ENCODE measurements around the gene NUTM1. TPM values are rescaled to one million over a fixed set of nuclear protein-coding genes. Genes with fewer than 3 reads are reported as not detected.

NUTM1 gene
- total RNA-seq, 1 experiment from 2014 or later, result 0.07 TPM

DNA sequence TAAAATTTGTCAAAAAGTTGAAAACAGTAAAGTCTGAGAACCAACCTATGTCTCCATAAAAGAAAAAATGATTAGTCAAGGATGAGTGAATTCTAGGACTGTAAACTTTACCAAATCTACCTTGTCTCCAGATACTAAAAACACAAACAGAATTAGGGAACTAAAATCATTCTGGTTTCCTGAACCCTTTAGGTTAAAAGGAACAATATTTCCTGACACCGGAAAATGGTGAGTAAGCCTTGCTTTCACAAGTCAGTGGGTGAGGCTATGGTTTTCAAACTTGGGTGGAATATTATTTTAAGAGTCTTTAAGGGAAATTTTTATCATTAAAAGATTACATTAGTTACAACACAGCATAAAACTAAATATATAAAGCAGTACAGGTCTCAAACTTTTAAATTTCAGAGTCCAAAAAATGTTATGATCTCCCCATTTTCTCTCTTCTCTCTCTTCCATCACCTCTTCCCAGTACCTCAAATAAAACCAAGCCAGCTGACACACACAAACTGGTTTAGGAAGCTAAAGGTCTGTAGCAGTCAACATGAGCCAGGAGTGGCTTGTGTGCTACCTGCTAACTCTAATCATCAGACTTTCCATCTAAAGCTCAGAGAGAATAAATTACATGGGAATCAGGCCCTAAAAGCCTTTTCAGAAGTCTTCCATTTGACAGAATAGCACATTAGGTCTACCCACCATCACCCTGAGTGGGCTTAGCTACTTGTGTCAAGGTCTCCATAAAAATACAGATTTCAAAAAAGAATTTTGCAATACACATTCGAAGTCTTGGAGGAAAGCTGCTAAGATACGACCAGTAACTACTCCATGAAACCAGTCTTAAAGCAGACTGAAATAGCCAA lies 7.7 kb upstream of the NUTM1 start:
- Histone ChIP-seq H3K4me3 (replicated peaks in 1 of 2; ENCODE audit: low read depth in 1 of 2, low read length in 2 of 2) (no peak overlapping the region), H2AFZ (ENCODE audit: low read depth, low read length, poor library complexity, severe bottlenecking) (no peak overlapping the region), H3K79me2 (ENCODE audit: insufficient read depth, low read length) (peaks cover 17% of the 10 kb centered on the region), H3K27me3 (ENCODE audit: insufficient read depth, low read length) (no peaks in the 10 kb centered on the region), H3K36me3 (ENCODE audit: control insufficient read depth in 1 of 2, insufficient read depth in 2 of 2, low read length in 2 of 2) (peaks cover 14 to 17% of the 10 kb centered on the region in 2 experiments), H3K9me2 (ENCODE audit: insufficient read depth) (no peaks in the 10 kb centered on the region), H3K9ac (ENCODE audit: low read length) (no peak overlapping the region), H3K4me2 (ENCODE audit: low read length) (no peak overlapping the region), H3K27ac (ENCODE audit: low read depth, low read length) (no peak overlapping the region), H3K9me3 (ENCODE audit: control insufficient read depth in 1 of 2, insufficient read depth in 1 of 2, low read depth in 1 of 2, low read length in 2 of 2) (no peaks in the 10 kb centered on the region), H4K20me1 (ENCODE audit: insufficient read depth) (no peaks in the 10 kb centered on the region), H3K4me1 (ENCODE audit: control insufficient read depth in 1 of 2, insufficient read depth in 2 of 2, low read length in 2 of 2) (peaks cover 3 to 20% of the 10 kb centered on the region in 2 experiments; a peak in 3 of 4 replicates)
- DNase-seq (ENCODE audit: low read depth, low spot score) (no peak), ATAC-seq (no peak)
- TF ChIP-seq, protein P1, sequence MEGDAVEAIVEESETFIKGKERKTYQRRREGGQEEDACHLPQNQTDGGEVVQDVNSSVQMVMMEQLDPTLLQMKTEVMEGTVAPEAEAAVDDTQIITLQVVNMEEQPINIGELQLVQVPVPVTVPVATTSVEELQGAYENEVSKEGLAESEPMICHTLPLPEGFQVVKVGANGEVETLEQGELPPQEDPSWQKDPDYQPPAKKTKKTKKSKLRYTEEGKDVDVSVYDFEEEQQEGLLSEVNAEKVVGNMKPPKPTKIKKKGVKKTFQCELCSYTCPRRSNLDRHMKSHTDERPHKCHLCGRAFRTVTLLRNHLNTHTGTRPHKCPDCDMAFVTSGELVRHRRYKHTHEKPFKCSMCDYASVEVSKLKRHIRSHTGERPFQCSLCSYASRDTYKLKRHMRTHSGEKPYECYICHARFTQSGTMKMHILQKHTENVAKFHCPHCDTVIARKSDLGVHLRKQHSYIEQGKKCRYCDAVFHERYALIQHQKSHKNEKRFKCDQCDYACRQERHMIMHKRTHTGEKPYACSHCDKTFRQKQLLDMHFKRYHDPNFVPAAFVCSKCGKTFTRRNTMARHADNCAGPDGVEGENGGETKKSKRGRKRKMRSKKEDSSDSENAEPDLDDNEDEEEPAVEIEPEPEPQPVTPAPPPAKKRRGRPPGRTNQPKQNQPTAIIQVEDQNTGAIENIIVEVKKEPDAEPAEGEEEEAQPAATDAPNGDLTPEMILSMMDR (IDR thresholded peaks at IDR 0.05 in 2 of 3, conservative IDR thresholded peaks at IDR 0.05 in 1 of 3; ENCODE audit: borderline replicate concordance in 1 of 3, insufficient read depth in 1 of 3, low read depth in 2 of 3, low read length in 2 of 3), result no peak
- TF ChIP-seq TCF7L2 (IDR thresholded peaks at IDR 0.05; ENCODE audit: borderline replicate concordance, extremely low read depth, insufficient read depth, insufficient read length) (no peak), ELF1 (IDR thresholded peaks at IDR 0.05; ENCODE audit: borderline replicate concordance, low read depth) (no peak), EZH2phosphoT487 (IDR thresholded peaks at IDR 0.05; ENCODE audit: borderline replicate concordance) (no peak), SIN3A (IDR thresholded peaks at IDR 0.05; ENCODE audit: low read depth) (no peak), ZFX (IDR thresholded peaks at IDR 0.05) (no peak), SP1 (IDR thresholded peaks at IDR 0.05; ENCODE audit: low read depth) (no peak), YY1 (IDR thresholded peaks at IDR 0.05; ENCODE audit: extremely low read depth, insufficient replicate concordance, low read depth, low read length) (no peak), SRF (IDR thresholded peaks at IDR 0.05; ENCODE audit: low read depth) (no peak), POLR2A (IDR thresholded peaks at IDR 0.05; ENCODE audit: borderline replicate concordance, extremely low read depth, insufficient read depth, insufficient read length) (no peak), JUND (IDR thresholded peaks at IDR 0.05) (no peak), ZNF274 (IDR thresholded peaks at IDR 0.05; ENCODE audit: low read depth, low read length) (no peak)
- ChIA-PET POLR2A (no interaction called here), RAD21 (ENCODE audit: low non-redundant PET in 1 of 2, low total read pairs in 2 of 2, uncharacterized antibody in 2 of 2, unreplicated experiment in 2 of 2) (no interaction called here), CTCF (no interaction called here)
- BruUV-seq (replicated peaks), result no TSS peak
- intact Hi-C loops (cut with micrococcal nuclease), result loop anchor here (5.0 kb wide), 1 partner anchor 98 kb away; no protein-coding TSS in a partner anchor

All from HCT116 (cell line).